K562 (cell line): ENCODE data around the gene KIF26B.

Source experiments
- GABPA ChIP-seq: fragments of 200-800 bp; sonication (Bioruptor generic); conservative IDR thresholded peaks from 2 replicates; pipeline ENCODE4 v1.6.1; 2016; ENCODE audit warnings: low read depth, missing genetic modification characterization, missing compliant biosample characterization
- HCFC1 ChIP-seq: IDR thresholded peaks from 2 replicates; pipeline ENCODE4 v1.6.1; 2012; ENCODE audit warnings: low read depth, low read length, improper control_type of control experiment
- HDAC8 ChIP-seq: fragments of 450-650 bp; IDR thresholded peaks from 2 replicates; pipeline ENCODE4 v1.6.1; 2016; ENCODE audit warnings: mild to moderate bottlenecking, missing genetic modification characterization, moderate library complexity, missing compliant biosample characterization
- IRF1 ChIP-seq: sonication (generic); formaldehyde crosslinking; IDR thresholded peaks from 2 replicates; pipeline ENCODE4 v1.8.0; 2022; ENCODE audit warnings: missing genetic modification reagents, mild to moderate bottlenecking, borderline replicate concordance
- SMC3 ChIP-seq: conservative IDR thresholded peaks from 2 replicates; pipeline ENCODE4 v1.6.1; 2011; ENCODE audit warnings: low read depth, low read length, improper control_type of control experiment; ENCODE audit not compliant: insufficient read depth
- SREBF2 ChIP-seq: sonication (generic); formaldehyde crosslinking; IDR thresholded peaks from 2 replicates; pipeline ENCODE4 v1.4.0; 2020; ENCODE audit warnings: mild to moderate bottlenecking, missing genetic modification reagents
- ZNF639 ChIP-seq, 2 experiments: fragments of 200-800 bp in 1 of 2; sonication (Bioruptor generic) in 1 of 2; sonication (generic) in 1 of 2; formaldehyde crosslinking in 1 of 2; IDR thresholded peaks in 1 of 2; conservative IDR thresholded peaks in 1 of 2; 2 replicates each; pipeline versions ENCODE4 v1.5.0 to v1.6.1; 2016 to 2020; ENCODE audit warnings: missing compliant biosample characterization in 1 of 2, missing genetic modification characterization in 1 of 2, missing genetic modification reagents in 1 of 2
- ZZZ3 ChIP-seq: fragments of 450-650 bp; IDR thresholded peaks from 2 replicates; pipeline ENCODE4 v1.6.1; 2016; ENCODE audit warnings: antibody characterized with exemption, mild to moderate bottlenecking, moderate library complexity
- TF ChIP-seq, protein P1 (sequence below), 2 experiments: fragments of 450-650 bp in 1 of 2; sonication (generic) in 1 of 2; formaldehyde crosslinking in 1 of 2; IDR thresholded peaks in 1 of 2; conservative IDR thresholded peaks in 1 of 2; 2 replicates each; pipeline versions ENCODE4 v1.6.1 to v1.8.1; 2016 to 2023; ENCODE audit warnings: mild to moderate bottlenecking in 2 of 2, moderate library complexity in 2 of 2, inconsistent platforms in 1 of 2, missing genetic modification reagents in 1 of 2
- TF ChIP-seq, protein P2 (sequence below), 3 experiments: IDR thresholded peaks in 2 of 3; conservative IDR thresholded peaks in 1 of 3; 2 replicates each; pipeline ENCODE4 v1.5.1; 2011 to 2012; ENCODE audit warnings: low read length in 3 of 3, mild to moderate bottlenecking in 3 of 3, control low read depth in 2 of 3, improper control_type of control experiment in 1 of 3, inconsistent platforms in 1 of 3, low read depth in 1 of 3, mixed read lengths in 1 of 3, moderate library complexity in 1 of 3; ENCODE audit not compliant: insufficient read depth in 2 of 3
- TF ChIP-seq, protein P3 (sequence below): sonication (generic); formaldehyde crosslinking; IDR thresholded peaks from 2 replicates; pipeline ENCODE4 v1.8.1; 2022; ENCODE audit warnings: missing genetic modification reagents

DNA sequence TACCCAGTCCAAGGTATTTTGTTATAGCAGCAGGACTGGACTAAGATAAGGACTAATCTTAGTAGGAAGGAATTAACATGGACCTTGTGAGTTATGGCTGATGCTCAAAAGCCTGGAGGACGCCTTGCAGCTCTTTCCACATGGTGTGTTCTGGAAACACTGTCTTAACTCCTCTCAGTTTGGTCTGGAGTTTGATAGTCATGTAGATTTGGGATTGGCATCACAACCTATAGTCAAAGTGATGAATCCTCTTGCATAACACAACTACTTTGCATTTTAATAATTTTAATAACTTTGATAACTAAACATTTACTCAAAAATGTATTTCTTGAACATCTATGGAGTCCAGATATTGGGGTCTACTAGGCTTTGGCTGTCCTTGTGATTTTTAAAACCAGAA is 293.7 kb downstream of the KIF26B start:
- TF ChIP-seq GABPA (tag) (no peak), HCFC1 (no peak), ZNF639 (CRISPR knock-in tag; conservative IDR thresholded peaks at IDR 0.05 in 1 of 2, IDR thresholded peaks at IDR 0.05 in 1 of 2) (no peak), HDAC8 (tag) (no peak), SMC3 (no peak), IRF1 (CRISPR knock-in tag) (no peak), SREBF2 (CRISPR knock-in tag) (no peak), ZZZ3 (no peak)
- TF ChIP-seq, protein P1, sequence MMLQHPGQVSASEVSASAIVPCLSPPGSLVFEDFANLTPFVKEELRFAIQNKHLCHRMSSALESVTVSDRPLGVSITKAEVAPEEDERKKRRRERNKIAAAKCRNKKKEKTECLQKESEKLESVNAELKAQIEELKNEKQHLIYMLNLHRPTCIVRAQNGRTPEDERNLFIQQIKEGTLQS (IDR thresholded peaks at IDR 0.05) = no peak
- TF ChIP-seq, protein P1 (CRISPR knock-in tag; conservative IDR thresholded peaks at IDR 0.05) = no peak
- TF ChIP-seq, protein P2, sequence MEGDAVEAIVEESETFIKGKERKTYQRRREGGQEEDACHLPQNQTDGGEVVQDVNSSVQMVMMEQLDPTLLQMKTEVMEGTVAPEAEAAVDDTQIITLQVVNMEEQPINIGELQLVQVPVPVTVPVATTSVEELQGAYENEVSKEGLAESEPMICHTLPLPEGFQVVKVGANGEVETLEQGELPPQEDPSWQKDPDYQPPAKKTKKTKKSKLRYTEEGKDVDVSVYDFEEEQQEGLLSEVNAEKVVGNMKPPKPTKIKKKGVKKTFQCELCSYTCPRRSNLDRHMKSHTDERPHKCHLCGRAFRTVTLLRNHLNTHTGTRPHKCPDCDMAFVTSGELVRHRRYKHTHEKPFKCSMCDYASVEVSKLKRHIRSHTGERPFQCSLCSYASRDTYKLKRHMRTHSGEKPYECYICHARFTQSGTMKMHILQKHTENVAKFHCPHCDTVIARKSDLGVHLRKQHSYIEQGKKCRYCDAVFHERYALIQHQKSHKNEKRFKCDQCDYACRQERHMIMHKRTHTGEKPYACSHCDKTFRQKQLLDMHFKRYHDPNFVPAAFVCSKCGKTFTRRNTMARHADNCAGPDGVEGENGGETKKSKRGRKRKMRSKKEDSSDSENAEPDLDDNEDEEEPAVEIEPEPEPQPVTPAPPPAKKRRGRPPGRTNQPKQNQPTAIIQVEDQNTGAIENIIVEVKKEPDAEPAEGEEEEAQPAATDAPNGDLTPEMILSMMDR (IDR thresholded peaks at IDR 0.05 in 2 of 3, conservative IDR thresholded peaks at IDR 0.05 in 1 of 3; ENCODE audit: insufficient read depth in 2 of 3, low read depth in 1 of 3, low read length in 3 of 3) = no peak
- TF ChIP-seq, protein P3, sequence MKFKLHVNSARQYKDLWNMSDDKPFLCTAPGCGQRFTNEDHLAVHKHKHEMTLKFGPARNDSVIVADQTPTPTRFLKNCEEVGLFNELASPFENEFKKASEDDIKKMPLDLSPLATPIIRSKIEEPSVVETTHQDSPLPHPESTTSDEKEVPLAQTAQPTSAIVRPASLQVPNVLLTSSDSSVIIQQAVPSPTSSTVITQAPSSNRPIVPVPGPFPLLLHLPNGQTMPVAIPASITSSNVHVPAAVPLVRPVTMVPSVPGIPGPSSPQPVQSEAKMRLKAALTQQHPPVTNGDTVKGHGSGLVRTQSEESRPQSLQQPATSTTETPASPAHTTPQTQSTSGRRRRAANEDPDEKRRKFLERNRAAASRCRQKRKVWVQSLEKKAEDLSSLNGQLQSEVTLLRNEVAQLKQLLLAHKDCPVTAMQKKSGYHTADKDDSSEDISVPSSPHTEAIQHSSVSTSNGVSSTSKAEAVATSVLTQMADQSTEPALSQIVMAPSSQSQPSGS (CRISPR knock-in tag) = no peak
